ENCODE measurements around the gene SLMAP.

GRCh38 chr3:57889807-57890206 is 133.7 kb downstream of the SLMAP start:
- TF ChIP-seq CTCF (IDR thresholded peaks at IDR 0.05) (no peak), POLR2A (IDR thresholded peaks at IDR 0.05) (no peak), POLR2AphosphoS5 (IDR thresholded peaks at IDR 0.05) (no peak)

Data from upper lobe of left lung (tissue), 4 donors.